ENCODE results near the gene MARCHF9.

DNA sequence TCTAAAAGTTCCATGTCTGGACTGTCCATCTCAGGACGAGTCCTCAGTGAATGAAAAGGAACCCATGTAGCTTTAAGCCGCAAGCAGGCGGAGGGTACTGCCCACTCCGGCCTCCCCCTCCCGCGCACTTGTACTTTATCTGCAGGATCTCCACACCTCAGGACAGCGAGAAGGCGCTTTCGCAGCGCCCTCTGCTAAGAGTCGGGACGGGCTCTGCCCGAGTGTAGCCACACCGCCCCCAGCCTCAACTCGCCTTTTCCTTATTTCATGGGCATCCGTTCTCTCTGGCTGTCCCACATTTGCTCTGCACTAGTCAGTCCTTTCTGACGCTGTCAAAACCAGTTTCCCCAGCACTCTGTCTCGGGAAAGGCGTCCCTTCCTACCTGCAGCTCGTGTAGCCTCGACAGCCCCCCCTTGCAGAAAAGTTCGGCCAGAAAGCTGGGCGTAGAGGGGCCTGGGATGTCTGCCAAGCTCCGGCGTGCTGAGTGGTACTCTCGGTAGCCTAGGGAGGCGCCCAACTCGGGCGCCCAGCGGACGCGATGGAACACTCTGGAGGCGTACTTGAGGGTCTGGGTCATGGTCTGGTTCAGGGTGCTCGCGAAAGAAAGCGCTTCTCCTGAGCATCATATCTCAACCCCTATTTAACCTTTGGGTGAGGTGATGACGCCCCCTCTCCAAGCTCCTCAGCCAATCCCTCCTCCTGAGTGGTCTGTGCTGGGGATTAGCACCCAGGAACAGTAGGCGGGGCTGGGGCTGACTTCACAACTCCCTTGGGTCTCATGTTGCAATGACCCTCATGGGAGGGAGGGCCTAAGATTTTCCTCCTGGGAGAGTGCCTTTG lies 11.8 kb downstream of the MARCHF9 start, which contains the start of gene CYP27B1:
- TF ChIP-seq EZH2phosphoT487 (conservative IDR thresholded peaks at IDR 0.05; ENCODE audit: low read length) (no peak), CTCF (IDR thresholded peaks at IDR 0.05; ENCODE audit: insufficient read depth, low read length, poor library complexity, severe bottlenecking) (no peak)
